ENCODE results near the gene ZNF827.

The ZNF827 gene

DNA sequence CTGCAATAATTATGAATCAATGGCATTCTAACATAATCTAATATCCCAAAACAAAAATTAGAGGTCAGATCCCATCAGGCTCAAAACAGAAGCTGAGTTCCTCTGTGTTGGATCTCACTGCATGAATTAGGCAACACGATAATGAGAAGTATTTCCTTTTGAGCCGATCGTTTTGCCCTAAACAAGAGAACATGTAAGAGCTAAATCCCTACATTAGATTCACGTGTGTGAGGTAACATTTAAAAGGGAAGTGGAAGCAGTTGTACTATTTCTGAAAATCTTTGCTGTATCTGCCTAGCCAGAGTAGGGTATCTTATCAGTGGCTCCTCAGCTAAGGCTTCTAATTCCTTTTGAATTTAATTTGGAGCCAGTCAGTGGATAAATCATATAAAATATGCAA lies 143.1 kb downstream of the ZNF827 start:
- no peak for DNase-seq (ENCODE audit: low read depth in 3 of 3)

DNA sequence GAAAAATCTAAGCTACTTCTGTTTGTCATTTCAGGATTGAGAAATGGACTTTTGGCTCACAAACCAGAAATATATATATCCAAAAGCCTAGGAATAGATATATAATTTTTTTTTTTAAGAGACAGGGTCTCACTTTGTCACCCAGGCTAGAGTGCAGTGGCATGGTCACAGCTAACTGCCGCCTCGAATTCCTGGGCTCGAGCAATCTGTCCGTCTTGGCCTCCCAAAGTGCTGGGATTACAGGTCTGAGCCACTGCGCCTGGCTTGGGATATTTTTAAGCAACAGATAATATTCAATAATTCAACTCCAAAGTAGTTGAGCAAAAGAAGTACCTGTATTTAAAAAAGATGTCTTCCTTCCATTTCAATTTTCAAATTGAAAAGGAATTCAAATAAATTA lies 146.2 kb downstream of the ZNF827 start:
- no peak for DNase-seq (ENCODE audit: low read depth in 3 of 3)

DNA sequence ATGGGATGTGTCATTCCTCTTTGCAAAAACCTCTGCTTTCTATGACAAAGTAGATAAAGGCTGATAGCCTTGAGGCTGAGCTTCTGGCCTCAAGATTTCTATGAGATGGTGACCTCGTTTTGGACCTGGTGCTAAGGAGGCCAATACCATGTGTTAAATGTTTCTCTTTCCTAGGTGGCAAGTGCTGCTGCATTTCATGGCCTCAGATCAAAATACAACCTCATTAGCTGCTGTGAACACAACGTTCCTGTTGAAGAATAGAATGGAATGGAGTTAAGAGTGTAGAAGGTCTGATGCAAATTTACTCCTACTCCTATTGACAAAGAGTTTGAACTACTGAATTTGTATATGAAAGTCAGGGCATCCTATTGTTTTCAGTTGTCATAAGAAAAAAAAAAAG lies 146.6 kb downstream of the ZNF827 start:
- no peak for DNase-seq (ENCODE audit: low read depth in 3 of 3)

DNA sequence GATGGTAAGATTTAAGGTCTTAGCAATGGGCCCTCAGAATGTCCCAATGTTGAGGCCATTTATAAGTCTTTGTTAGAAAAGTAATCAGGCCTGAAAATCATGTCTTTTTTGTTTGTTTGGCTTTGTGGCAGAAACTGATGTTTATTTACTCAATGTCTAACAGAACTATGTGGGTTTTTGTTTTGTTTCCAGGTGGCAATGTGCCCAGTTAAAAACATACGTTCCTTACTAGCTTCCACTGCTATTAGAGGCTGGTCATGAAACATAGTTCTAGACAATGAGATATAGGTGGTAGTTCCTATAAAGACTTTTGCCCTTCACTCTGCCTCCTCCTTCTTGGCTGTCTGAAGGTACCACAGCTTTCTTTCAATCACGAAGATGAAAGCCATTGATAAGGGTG lies 149.9 kb downstream of the ZNF827 start:
- DNase-seq (ENCODE audit: low read depth in 3 of 3) = no peak

DNA sequence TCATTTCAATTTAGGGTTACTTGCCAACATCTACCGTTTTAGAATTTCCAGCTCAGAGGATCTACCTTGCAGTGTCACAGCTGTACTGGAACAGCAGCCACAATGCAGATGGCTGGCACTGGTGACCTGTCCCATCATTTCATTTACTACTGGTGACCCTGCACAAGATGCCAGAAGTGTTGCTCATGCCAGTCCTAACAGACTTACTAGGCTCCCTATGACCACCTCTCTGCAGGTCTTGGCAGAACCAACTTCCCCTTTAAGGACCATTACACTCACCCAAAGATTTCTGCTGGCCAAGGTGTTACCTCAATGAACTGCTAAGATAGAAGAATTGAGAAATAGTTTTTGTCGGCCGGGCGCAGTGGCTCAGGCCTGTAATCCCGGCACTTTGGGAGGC lies 151.8 kb downstream of the ZNF827 start:
- DNase-seq (ENCODE audit: low read depth in 3 of 3) = no peak

DNA sequence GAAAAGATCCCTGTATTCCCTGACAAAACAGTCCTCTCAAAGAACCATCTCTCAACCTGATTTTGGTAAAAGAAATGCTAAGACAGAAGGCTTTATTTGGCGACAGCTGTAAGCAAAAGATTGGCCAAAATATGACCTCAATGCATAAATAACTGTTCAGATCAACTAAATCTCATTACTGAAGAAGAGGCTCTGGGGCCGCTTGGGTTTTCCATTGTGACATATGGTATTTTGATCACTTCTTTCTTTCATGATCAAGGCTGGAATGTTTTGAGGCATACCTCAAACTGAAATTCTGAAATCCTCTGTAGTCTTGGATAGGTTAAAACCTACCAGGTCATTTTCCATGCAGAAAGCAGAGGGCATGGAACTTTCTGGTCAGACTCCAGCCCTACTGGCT lies 152.4 kb downstream of the ZNF827 start:
- DNase-seq (ENCODE audit: low read depth in 3 of 3) = no peak

DNA sequence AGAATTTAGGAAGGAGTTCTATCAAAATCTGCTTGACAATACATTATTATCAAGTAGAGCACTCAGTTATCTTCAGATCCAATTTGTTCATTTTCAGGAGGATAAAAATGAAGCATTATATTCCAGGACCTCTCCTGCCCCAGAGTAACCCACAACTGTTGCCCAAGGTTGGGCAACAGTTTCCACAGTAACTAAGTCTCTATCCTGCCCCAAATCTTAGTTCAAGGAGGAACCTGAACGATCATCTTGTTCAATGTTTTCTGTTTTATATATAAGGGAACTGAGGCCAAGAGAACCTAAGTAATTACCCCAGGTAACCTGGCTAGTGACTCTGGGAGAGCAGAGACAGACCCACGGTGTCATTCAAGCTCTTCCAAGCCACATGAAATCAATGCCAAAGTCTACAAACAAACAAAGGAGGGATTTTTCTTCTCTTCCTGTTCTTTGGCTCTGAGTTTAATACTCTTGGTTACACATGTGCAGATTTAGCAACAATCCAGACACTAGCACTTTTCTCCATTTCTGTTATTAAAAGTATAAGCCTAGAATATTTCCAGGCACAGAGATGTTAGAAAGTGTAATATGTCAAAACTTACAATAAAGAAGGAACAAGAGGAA lies 153.1 kb downstream of the ZNF827 start:
- no peak for DNase-seq (ENCODE audit: low read depth in 3 of 3)

DNA sequence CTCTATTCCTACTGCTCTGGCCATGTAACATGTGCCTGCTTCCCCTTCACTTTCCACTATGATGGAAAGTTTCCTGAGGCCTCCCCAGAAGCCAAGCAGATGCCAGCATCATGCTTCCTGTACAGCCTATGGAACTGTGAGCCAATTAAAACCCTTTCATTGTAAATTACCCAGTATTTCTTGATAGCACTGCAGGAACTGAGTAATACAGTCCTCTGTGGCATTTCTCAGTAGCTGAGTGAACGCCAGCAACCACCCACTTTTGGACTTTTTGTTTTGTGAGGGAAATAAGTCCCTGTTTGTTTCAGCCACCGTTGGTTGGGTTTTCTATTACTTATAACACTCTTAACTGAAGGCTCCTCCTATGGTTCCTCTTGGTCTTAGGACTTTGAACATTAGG lies 154.6 kb downstream of the ZNF827 start:
- DNase-seq (ENCODE audit: low read depth in 3 of 3) = no peak

DNA sequence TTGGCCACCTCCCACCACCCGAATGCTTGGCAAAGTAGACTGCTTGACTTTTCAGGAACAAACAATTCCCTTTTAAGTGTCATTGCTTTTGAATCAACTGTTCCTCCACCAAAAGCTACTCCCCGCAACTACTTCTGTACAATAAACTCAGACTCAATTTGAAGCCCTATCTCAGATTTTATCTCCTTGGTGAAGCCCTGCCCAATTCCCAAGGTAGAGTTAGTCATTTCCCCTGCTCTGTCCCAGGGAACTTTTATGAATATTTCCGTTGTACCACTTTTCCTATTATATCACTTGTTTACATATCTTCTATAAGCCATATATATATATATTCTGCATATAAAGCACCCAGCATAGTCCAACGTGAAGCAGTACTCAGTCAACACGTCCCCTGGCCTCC lies 155.9 kb downstream of the ZNF827 start:
- no peak for DNase-seq (ENCODE audit: low read depth in 3 of 3)

DNA sequence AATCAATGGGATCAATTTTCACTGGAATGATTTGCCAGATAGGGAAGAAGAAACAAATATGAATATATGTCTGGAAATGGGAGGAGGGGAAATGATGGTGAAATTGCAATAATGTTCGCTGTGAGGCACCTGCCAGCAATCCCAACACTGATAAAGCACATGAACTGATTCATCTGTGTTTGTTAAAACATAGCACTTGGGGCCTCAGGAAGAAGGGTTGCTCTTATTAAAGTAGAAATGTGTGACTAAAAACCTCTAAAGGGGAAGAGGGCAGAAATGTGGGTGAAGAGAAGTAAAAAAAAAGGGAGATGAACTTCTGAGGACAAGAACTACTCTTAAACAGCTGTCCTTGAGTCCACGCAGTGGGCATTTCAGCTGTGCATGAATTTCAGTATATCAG lies 157.3 kb downstream of the ZNF827 start:
- DNase-seq (ENCODE audit: low read depth in 3 of 3) = no peak

DNA sequence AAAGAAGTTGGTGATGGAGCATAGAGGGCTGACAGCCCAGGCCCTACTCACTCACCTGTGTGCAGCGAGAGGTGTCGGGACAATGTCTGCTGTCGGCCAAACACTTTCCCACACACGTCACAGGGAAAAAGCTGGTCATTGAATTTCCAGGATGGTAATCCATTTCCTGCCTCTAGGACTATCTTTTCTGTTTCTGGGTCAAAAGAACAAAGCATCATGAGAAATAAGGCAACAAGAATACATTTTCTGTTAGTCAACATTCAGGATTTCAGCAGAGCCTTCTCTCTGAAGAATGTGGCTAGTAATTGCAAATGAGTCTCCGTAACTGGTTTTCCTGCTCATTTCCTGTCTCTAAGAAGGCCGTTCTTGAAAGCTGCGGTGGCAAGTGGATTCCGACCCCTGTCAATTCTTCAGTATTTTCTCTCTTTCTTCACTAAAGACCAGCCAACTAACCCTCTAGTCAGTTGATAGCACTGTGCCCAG lies 159.3 kb downstream of the ZNF827 start:
- no peak for DNase-seq (ENCODE audit: low read depth in 3 of 3)

DNA sequence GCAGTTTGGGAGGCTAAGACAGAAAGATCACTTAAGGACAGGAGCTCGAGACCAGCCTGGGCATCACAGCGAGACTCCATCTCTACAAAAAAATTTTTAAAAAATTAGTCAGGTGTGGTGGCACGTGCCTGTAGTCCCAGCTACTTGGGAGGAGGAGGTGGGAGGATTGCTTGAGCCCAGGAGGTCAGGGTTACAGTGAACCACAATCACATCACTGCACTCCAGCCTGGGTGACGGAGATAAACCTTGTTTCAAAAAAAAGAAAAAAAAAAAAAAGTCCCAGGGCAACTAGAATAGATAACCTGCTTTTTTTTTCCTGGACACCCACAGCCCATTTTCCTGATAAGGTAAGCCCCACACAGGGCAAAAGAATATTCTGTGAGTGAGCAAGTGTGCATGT lies 162.4 kb downstream of the ZNF827 start:
- DNase-seq (ENCODE audit: low read depth in 3 of 3) = no peak

DNA sequence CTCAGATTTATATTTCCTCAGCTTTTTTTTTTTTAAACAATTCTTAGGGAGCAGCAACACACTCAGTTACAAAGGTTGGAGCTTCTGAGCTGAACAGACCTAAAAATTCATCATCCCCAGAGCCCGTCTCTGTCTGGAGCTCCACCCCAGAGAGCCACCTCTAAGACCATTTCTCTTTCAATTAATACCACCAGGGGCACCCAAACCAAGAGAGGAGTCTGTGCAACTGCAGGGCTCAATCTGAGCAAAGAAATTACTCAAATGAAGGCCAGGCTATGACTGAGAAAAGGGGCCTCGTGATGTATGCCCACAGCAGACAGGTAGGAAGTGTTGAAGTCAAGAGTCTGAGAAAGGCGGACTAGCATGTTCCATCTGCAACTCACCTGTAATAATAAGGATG lies 163.2 kb downstream of the ZNF827 start:
- DNase-seq (ENCODE audit: low read depth in 3 of 3) = no peak

DNA sequence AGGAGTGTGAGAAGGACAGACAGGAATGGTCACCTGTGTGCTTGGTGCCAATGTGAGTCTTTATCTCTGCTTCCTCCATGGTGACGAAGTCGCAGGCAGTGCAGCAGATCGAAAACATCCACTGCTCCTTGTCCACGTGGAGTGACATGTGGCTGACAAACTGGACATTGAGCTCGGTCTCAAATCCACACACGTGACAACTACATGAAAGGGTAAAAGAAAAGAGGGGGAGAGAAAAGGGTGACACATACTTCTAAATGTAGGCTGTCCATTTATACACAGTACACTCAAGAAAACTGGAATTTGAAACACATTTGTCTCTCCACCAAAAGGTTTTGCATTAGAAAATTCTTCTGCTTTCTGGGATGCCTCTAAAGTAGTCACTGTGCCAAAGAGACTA lies 164.2 kb downstream of the ZNF827 start:
- no peak for DNase-seq (ENCODE audit: low read depth in 3 of 3)

DNA sequence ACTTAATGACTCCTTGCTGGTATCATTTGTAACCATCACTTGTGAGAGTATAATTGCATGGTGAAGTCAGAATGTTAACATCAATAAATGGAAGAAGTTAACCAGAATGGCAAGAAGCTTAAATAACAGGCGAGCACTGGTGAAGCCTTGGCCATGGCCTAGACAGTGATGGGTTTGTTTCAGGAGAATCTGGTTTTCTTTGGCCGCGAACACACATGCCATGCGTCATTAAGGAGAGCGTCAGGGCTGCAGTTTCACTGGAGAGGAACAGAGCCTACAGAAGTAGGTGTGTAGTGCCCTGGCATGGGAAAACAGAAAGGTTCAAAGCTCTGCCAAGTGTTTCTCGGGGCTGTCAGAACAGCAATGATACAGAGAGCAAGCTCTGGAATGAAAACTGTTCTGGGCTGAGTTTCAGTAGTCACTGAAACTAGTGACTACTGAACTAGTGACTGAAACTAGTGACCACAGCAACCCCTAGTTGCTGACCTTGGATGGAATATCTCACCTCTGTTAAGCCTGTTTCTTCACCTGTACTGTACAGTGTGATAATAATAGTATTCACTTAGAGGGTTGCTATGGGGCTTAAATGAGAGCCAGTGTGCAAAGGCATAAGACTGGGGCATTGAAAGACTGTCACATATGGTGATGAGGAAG lies 164.9 kb downstream of the ZNF827 start:
- DNase-seq (ENCODE audit: low read depth in 3 of 3) = no peak

DNA sequence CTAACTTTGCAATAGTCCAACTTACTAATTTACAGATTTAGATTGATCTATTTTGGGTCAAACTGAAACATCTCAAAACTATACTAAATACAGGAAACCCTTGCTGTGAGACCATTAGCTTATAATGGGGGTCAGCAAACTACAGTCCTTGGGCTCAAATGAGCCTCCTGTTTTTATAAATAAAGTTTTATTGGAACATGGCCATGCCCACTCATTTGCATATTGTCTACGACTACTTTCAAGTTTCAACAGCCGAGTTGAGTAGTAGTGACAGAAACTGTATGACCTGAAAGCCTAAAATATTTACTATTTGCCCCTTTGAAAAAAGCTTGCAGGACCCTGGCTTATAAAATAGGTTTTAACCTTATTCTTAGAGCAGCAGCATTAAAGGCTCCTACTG lies 166.3 kb downstream of the ZNF827 start:
- no peak for DNase-seq (ENCODE audit: low read depth in 3 of 3)

DNA sequence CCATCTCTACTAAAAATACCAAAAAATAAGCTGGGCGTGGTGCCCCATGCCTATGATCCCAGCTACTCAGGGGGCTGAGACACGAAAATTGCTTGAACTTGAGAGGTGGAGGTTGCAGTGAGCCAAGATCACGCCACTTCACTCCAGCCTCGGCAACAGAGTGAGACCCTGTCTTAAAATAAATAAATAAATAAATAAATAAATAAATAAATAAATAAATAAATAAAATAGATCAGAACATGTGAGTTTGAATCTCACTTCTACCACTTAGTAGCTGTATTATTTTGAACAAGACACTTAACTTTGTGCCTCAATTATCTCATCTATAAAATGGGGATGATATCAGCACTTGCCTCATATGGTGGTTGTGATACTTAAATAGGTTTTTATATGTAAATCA lies 168.5 kb downstream of the ZNF827 start:
- DNase-seq (ENCODE audit: low read depth in 3 of 3) = no peak

DNA sequence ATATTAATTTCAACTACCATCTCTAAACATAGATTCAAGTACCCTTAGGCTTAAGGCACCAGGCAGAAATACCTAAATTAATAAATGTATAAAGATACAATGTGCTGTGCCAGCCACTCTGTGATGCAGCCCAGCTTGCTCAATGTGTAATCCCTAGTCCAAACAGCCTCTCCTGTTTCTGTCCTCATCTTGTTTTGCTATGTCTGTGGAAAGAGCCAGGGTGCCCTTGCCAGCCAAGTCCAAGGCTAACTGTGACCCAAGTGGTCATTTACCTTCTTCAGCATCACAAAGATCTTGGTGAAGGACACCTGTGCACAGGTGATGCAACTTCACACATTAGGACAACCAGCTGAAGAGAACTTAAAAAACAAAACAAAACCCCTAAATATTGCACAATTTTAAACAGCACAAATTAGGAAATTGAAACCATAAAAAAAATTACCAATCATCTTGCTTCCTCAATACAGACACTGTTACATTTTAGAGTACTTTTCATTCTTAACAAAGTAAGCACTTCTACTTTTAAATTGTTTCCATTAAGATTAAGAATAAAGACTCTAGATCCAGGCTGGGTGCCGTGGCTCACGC lies 169.1 kb downstream of the ZNF827 start:
- DNase-seq (ENCODE audit: low read depth in 3 of 3) = no peak

DNA sequence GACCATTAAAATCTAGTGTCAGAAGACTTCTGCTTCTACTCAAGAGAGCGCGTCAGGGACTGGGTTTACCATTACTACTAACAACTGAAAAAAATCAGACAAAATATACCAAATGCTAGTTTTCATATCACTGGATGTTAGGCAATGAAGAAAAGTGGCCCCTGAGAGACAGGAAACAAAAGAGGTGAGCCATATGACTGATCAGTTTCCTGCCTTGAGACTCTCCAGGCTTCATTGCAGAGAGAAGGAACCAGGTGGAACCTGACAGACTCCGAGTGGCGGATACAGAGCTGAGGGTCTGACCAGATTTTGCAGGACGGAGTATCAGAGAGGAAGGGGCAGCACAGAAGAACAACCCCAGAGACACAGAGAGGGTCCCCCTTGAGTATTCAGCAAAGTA lies 172.3 kb downstream of the ZNF827 start:
- no peak for DNase-seq (ENCODE audit: low read depth in 3 of 3)

DNA sequence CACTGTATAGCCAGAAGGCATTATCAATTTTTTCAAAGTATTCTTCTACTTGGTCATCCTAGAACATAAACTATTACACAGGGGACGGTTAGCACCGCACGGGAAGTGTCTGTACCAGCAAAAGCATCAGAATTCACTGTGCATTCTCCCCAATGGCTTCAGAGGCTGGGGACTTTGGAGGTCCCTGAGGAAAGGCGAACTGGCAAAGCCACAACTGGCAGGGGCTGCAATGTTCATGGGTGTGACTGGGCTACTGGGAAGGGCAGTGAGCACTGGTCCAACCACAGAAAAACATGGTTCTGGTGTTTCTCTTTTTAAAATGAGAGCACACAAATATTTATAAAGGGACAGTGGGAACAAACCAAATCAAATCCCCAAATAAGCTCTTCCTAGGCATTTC lies 175.2 kb downstream of the ZNF827 start:
- no peak for DNase-seq (ENCODE audit: low read depth in 3 of 3)

DNA sequence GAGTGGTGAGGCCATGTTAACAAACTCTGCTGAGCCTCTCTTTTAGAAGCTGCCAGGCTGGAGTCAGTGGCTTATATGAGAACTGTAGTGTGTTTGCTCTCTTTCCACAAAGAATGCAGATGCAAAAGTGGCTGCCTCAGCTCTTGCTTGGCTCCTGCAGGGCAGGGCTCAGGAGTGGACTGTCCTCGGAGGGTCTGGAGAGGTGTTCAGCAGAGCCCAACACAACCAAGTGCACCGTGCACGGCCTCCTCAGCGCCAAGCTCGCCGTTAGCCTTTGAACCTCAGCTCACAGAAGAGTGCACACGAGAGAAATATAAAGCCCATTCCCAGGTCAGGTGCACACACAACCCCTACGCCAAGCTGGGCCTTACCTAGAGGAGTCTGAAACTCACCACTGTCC lies 175.9 kb downstream of the ZNF827 start:
- DNase-seq (ENCODE audit: low read depth in 3 of 3) = no peak

DNA sequence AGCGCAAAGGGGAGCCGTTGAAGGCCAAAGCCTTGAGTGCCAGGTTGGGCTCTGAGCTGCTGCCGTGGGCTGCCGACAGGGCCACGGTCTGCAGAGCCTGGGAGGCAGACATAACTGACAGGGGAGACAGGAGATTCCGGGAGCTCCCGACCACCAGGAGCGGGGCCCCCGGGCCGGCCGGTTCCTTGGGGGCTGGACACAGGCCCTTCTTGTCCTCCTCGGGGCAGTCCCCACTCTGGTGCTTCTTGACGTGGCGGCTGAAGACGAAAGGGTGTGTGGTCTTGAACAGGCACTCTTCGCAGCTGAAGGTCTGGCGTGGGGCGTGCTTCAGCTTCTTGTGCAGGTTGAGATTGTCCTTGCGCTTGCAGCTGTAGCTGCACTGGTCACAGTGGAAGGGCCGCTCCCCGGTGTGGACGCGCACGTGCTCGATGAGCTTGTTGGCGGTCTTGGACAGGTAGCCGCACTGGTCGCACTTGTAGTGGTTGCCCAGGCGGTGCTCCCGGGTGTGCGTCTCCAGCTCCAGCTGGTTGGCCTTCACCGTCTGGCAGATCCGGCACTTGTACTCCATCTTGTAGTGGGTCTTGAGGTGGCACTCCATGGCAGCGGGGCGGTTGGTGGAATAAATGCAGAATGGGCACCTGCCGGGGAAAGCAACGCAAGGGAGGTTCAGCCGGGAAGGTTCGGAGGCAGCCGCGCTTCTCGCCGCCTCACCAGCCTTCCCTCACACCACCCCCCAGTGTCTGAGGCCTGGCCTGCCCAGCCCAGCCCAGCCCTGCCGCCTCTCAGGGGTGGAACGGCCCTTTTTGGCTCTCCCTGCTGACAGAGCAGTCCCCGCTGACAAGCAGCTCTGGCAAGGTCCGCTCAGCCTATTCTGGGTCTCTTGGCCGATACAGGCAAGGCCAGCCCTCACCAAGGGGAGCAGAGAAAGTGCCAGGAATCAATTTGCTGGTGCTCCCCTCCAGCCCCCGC lies 177.4 kb downstream of the ZNF827 start:
- no peak for DNase-seq (ENCODE audit: low read depth in 3 of 3)
